ENCODE results near the gene SURF2. TPM values are rescaled to one million over a fixed set of nuclear protein-coding genes. Genes with fewer than 3 reads are reported as not detected.
"Not testable (repeated sequence)": the region's sequence is repeated elsewhere in the genome, so short reads cannot be mapped to it uniquely, and the experiment has no call there.

SURF2 gene
- total RNA-seq, 2 donors from 2014 or later = 20.0 to 27.0 TPM

- WGBS, 2 donors = 79 to 81% methylated on average over 7 to 13 of the region's 13 CpGs
- intact Hi-C loops (cut with DNase I) = no loop called here
- Histone ChIP-seq H3K4me3 (no peak overlapping the region), H3K36me3 (replicated peaks in 1 of 2; ENCODE audit: insufficient read depth in 1 of 2, low read depth in 2 of 2) (no peaks in the 10 kb centered on the region), H3K27ac (no peak overlapping the region), H3K4me1 (no peaks in the 10 kb centered on the region), H3K9me3 (no peaks in the 10 kb centered on the region), H3K27me3 (no peaks in the 10 kb centered on the region)
- DNase-seq (no peak), ATAC-seq (no peak)
- TF ChIP-seq POLR2A (IDR thresholded peaks at IDR 0.05) = no peak
Measured at GRCh38 chr9:133389562-133389961, 33.2 kb downstream of the SURF2 start.

- H3K4me1 ChIP-seq = no peaks in the 10 kb centered on the region
- DNase-seq (no peak), ATAC-seq (no peak)
- no peaks in the 10 kb centered on the region for H3K36me3 ChIP-seq (replicated peaks in 1 of 2; ENCODE audit: insufficient read depth in 1 of 2, low read depth in 2 of 2)
- peaks cover 0 to 4% of the 10 kb centered on the region in 2 donors for H3K27me3 ChIP-seq
- H3K27ac ChIP-seq = no peak overlapping the region
- no peaks in the 10 kb centered on the region for H3K9me3 ChIP-seq
- intact Hi-C loops (cut with DNase I) = no loop called here
- WGBS, 2 donors = 59 to 64% methylated on average over 7 of the region's 7 CpGs
- TF ChIP-seq POLR2A (IDR thresholded peaks at IDR 0.05) = no peak
- TF ChIP-seq CTCF (IDR thresholded peaks at IDR 0.05) = no peak
- H3K4me3 ChIP-seq = no peak overlapping the region
Measured at GRCh38 chr9:133390713-133391112, 34.4 kb downstream of the SURF2 start.

- H3K36me3 ChIP-seq (replicated peaks in 1 of 2; ENCODE audit: insufficient read depth in 1 of 2, low read depth in 2 of 2); H3K9me3 ChIP-seq; H3K27ac ChIP-seq; intact Hi-C loops (cut with DNase I); ATAC-seq; H3K4me3 ChIP-seq; H3K4me1 ChIP-seq; DNase-seq; H3K27me3 ChIP-seq: not testable (repeated sequence)
- WGBS, 2 donors = 30 to 31% methylated on average over 1 to 3 of the region's 4 CpGs
Measured at GRCh38 chr9:133391449-133391848, 35.1 kb downstream of the SURF2 start.

GRCh38 chr9:133392308-133392707 lies 36.0 kb downstream of the SURF2 start:
- intact Hi-C loops (cut with DNase I); H3K9me3 ChIP-seq; H3K4me1 ChIP-seq; H3K27ac ChIP-seq; ATAC-seq; H3K27me3 ChIP-seq; H3K36me3 ChIP-seq (replicated peaks in 1 of 2; ENCODE audit: insufficient read depth in 1 of 2, low read depth in 2 of 2); H3K4me3 ChIP-seq; DNase-seq: not testable (repeated sequence)
- 88 to 96% methylated on average over 3 of the region's 3 CpGs for WGBS, 2 donors

- intact Hi-C loops (cut with DNase I) = no loop called here
- Histone ChIP-seq H3K9me3 (no peaks in the 10 kb centered on the region), H3K4me3 (no peak overlapping the region), H3K36me3 (replicated peaks in 1 of 2; ENCODE audit: insufficient read depth in 1 of 2, low read depth in 2 of 2) (no peaks in the 10 kb centered on the region), H3K27ac (no peak overlapping the region), H3K27me3 (peaks cover 0 to 9% of the 10 kb centered on the region in 2 donors), H3K4me1 (no peaks in the 10 kb centered on the region)
- 77 to 81% methylated on average over 3 of the region's 3 CpGs for WGBS, 2 donors
- DNase-seq (no peak), ATAC-seq (no peak)
- no peak for TF ChIP-seq CTCF (IDR thresholded peaks at IDR 0.05)
- TF ChIP-seq POLR2A (IDR thresholded peaks at IDR 0.05) = no peak
Measured at GRCh38 chr9:133393399-133393798, 37.0 kb downstream of the SURF2 start.

GRCh38 chr9:133394687-133395271 lies 38.4 kb downstream of the SURF2 start:
- DNase-seq = no peak
- Histone ChIP-seq H3K4me3 (no peak overlapping the region), H3K4me1 (no peaks in the 10 kb centered on the region), H3K9me3 (no peaks in the 10 kb centered on the region), H3K27me3 (peaks cover 0 to 9% of the 10 kb centered on the region in 2 donors), H3K27ac (no peak overlapping the region), H3K36me3 (replicated peaks in 1 of 2; ENCODE audit: insufficient read depth in 1 of 2, low read depth in 2 of 2) (no peaks in the 10 kb centered on the region)
- WGBS, 2 donors = 15 to 17% methylated on average over 5 to 8 of the region's 8 CpGs
- intact Hi-C loops (cut with DNase I) = no loop called here
- ATAC-seq = no peak
- TF ChIP-seq POLR2A (IDR thresholded peaks at IDR 0.05) = no peak
- TF ChIP-seq CTCF (IDR thresholded peaks at IDR 0.05) = no peak
